Activated CD4-positive, alpha-beta T cell treated with anti-CD3 and anti-CD28 coated beads for 4 hours (primary cell): ENCODE measurements around the gene HIGD1B.

Experiments used
- DNase-seq, 2 donors: peaks; one replicate each; pipeline ENCODE4 v3.0.0-alpha.2; 2020

The HIGD1B gene

DNA sequence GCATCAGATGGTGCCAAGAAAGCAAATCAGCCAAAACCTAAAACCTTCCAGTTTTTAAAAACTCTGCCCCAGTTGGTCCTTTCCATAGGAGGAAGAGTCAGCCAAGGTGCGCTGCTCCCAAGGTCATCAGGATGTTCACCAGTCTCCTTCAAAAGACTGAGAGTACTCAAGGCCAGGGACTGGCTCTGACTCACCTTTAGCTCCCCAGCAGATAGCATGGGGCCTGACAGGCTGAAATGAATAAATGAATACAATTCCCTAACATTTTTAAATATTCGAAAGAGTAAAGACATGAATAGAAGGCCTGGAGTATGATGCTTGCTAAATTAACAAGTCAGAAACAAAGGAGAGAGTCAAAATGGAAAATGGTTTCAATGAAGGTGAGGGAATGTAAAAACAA lies 32.4 kb downstream of the HIGD1B start:
- DNase-seq, result no peak

DNA sequence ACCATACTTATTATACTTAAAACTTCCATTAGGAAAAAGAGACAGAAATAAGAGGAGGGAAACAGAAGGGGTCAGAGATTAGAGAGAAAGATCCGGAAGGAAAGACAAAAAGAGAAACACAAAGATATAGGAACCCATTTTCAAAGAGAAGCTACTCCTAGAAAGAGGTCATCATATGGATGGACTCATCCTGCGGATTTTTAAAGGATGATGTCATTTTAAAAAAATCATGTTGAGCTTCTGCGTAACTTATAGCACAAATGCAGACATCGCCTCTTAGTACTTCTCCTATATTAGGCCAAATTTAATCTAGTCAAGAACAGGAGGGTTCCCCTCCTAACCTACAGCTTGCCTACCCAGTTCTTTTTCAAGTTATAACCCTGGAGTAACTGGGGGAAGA lies 33.5 kb downstream of the HIGD1B start:
- no peak for DNase-seq

DNA sequence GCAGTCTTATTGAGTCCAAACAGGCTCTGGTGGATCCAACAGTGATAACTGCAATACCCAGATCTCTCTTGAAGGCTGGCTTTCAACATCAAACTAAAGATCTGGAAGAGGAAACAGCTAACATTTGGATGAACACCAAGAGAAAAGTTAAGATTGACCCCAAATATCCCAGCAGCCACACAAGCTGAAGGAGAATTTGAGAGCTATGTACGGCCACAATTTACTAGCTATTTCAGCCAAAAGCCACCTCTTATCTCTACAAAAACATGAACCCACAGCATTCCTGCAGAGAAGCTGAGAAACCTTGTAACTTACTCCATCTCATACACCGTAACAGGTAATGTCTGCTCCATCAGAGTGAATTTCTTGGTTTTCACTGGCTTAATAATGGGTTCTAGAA lies 37.3 kb downstream of the HIGD1B start:
- DNase-seq, result no peak

DNA sequence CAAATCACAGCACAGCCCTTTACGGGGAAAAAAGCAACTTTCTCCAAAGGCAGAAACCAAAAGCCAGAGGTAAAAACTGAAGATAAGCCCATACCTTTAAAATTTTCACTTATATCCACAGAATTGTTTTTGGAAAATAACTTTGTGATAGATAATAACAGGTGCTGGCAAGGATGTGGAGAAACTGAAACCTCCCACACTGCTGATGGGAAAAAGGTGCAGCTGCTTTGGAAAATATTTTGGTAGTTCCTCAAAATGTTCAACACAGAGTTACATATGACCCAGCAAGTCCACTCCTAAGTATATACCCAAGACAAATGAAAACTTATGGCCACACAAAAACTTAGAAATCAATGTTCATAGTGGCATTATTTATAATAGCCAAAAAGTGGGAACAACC lies 39.3 kb downstream of the HIGD1B start:
- DNase-seq, result no peak

DNA sequence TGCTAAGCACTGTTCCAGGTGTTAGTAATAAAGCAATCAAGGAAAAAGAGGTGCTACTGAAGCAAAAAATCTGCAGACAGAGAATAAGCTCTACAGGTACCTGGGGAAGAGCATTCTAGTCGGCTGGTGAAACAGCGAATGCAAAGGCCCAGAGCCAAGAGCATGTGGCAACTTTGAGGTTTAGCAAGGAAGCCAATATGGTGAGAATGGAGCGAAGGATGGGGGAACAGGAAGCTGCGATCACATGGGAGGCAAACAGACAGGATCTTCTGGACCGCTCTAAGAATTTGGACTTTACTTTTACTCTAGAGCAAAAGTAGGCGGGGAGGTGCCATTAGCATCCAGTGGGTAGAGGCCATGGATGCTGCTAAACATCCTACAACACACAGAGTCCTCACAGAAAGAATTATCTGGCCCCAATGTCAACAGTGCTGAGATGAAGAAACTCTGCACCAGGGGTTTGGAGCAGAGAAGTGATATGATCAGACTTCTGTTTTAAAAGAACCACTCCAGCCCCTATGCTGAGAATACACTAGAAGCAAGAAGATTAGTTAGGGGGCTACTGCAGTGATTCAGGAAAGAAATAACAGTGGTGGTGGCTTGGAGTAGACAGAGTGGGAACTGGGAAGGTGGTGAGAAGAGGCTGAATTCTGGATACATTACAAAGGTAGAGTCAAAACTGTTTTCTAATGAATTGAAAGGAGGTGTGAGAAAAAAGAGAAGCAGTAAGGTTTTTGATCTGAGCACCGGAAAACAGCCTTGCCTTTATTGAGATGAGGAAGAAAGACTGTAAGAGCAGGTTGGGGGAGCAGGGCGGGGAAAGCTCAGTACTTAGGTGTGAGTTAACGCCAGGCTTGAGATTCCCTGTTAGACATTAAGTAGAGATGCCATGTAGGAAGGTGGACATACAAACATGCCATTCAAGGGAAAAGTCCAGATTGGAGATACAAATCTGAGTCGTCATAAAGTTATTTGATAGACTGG lies 40.6 kb downstream of the HIGD1B start:
- no peak for DNase-seq

DNA sequence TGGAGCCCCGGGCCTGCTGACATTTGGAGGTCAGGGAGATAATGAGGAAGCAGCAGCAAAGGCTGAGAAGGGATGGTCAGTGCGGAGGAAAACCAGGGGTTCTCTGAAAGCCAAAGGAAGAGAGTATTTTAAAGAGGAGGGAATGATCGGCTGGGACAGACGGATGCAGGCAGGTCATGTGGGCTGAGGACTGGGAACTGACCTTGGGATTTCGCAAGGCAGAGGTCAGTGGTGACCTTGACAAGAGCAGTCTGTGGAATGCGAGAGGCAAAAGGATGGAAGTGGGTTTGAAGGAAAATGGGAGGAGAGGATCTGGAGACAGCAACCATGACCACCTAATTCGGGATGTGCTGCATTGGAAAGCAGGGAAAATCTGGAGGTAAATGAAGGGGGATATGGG lies 41.3 kb downstream of the HIGD1B start:
- DNase-seq, result no peak

DNA sequence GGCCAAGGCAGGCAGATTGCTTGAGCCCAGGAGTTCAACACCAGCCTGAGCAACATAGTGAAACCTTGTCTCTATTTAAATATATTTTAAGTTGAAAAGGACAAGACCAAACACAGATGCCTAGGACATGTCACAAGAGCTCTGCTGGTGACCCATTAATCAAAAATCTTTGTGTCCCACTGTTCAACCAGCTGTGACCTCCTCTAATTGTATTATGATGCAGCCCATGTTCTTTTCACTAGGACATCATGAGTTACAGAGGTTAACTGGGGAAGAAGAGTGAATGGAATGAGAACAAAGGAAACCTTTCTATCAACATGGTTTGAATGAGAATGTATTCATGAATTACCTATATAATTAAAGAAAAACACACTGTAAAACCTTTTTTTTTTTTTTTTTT lies 44.6 kb downstream of the HIGD1B start:
- DNase-seq, result no peak

DNA sequence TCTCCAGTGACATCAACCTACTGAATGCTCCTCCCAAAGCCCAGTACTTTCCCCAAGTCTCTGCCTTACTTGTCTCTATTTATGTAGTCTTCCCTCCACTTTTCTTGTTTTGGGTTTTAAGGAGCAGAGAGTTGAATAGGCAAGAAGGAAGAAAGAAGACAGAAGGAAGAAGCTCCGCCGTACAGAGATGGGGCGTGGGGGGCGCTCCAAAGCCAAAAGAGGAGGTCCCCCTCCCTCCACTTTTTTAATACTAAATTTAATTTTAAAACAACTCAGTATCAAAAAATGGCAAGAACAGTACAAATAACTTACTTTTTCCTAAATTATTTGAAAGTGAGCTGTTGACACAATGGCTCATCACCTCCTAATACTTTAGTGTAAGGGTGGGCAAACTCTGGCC lies 47.0 kb downstream of the HIGD1B start:
- no peak for DNase-seq

DNA sequence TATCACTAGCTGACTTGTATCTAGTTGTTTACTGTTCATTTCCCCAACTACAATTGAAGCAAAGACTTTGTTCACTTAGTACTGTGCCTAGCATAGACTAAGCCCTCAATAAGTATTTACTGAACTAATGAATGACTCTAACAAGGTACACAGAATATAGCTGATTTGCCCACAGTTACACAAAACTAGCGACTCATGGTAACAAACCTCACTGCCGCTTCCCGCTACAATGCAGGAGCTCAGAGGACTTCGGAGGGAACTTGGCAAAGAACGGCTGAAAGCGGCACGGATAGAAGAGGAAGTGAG lies 51.0 kb downstream of the HIGD1B start:
- no peak for DNase-seq

DNA sequence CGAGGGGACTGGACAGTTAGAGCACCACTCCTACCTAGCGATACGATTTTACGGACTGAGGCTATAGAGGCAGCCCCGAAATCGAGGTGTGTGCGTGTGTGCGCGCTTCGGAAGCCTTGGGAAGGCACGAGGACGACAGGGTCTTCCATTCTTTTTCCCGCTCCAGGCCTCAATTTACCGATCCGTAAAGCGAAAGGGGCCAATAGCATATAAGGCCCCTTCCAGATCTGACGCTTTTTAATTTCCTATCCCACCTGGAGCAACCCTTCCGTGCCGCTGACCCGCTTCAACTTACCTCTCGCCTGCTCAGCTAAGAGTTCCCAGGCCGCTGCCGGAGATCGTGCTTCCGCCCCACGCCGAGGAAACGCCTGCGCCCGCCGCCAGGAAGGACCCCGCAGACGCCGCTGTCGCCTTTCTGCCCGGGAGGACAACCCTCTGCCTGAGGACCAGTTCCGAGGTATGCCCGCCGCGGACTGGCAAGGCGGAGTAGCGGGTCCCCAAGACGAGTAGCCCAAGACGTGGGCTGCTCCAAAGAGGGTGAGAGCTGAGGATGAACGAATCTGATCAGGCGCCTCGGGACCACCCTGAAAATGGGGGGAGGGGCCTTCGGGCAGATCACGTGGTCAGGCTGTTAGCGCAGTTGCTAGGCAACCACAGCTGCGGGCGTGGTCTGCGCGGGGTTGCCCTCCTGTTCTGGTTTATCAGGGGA lies 51.5 kb downstream of the HIGD1B start, which contains the start of gene EFTUD2:
Gene EFTUD2, minus strand, starts transcription at position 372 of the 709 bp plus-strand sequence. CDS start 4,924 bp downstream, outside the sequence.
- DNase-seq, result peak; percentile 93 to 94
